ENCODE data around the gene HPCAL4. TPM values are rescaled to one million over a fixed set of nuclear protein-coding genes. Genes with fewer than 3 reads are reported as not detected.
A peak's percentile ranks its signal among the peaks of the same experiment; 100 is the strongest.

The HPCAL4 gene
- polyA plus RNA-seq, 1 donor from 2014 or later, result 0.29 TPM

DNA sequence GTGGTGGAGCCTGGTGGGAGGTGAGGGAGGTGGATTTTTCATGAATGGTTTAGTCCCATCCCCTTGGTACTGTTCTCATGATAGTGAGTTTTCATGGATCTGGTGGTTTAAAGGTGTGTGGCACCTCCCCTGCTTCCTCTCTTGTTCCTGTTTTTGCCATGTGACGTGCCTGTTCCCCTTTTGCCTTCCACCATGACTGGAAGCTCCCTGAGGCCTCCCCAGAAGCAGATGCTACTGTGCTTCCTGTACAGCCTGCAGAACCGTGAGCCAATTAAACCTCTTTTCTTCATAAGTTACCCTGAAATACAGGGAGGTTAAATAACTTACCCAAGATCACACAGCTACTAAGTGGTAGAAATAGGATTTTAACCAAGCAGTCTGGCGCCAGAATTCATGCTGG, 47.5 kb downstream of the HPCAL4 start:
- Mint-ChIP-seq H3K27ac (no peak overlapping the region), H3K27me3 (peaks cover 5% of the 10 kb centered on the region), H3K9me3 (peaks cover 0 to 4% (median 0%) of the 10 kb centered on the region in 3 donors), H3K4me3 (no peak overlapping the region), H3K4me1 (peaks cover 0 to 3% (median 2%) of the 10 kb centered on the region in 3 donors), H3K36me3 (peaks cover 1% of the 10 kb centered on the region)

DNA sequence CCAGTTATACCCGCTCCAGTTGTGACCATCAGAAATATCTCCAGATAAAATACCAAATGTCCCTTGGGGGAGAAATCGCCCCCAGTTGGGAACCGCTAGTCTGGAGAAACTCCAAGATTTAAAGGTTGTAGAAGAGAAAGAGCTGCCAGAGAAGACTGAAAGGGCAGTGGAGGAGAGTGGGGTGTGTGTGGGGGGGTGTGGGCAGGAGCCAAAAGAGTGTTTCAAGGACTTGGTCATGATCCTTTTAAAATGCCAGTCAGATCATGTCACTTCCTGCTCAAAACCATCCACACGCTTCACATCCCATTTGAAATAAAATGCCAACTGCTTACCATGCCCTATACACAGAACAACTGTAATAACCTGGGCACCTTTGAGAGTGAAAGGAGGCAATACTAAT, 48.4 kb downstream of the HPCAL4 start:
- Mint-ChIP-seq H3K4me1 (peaks cover 0 to 3% (median 3%) of the 10 kb centered on the region in 3 donors), H3K27me3 (peaks cover 14% of the 10 kb centered on the region), H3K27ac (no peak overlapping the region), H3K9me3 (peaks cover 0 to 4% (median 0%) of the 10 kb centered on the region in 3 donors), H3K36me3 (no peaks in the 10 kb centered on the region), H3K4me3 (no peak overlapping the region)

DNA sequence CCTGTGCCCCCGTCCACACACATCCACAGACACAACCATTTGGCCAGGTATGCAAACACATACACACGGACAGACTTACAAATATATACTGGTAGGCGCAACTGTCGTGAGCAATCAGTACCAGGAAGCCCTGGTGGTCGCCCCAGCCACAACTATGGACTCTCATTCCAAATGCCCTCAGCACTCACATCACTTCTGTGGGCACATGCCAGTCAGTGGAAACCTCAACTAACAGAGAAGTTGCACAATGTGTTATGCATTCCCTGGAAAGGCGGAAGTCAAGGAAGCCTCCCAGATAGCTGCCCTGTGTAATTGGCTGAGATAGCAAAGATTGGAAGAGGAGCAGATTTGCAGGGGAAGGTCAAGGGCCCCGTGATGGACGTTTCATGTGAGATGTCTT, 50.4 kb downstream of the HPCAL4 start:
- no peaks in the 10 kb centered on the region for H3K36me3 Mint-ChIP-seq
- peaks cover 28% of the 10 kb centered on the region for H3K27me3 Mint-ChIP-seq
- no peak overlapping the region for H3K27ac Mint-ChIP-seq
- H3K9me3 Mint-ChIP-seq, result peaks cover 0 to 4% (median 0%) of the 10 kb centered on the region in 3 donors
- peaks cover 0 to 3% (median 3%) of the 10 kb centered on the region in 3 donors for H3K4me1 Mint-ChIP-seq
- H3K4me3 Mint-ChIP-seq, result no peak overlapping the region

DNA sequence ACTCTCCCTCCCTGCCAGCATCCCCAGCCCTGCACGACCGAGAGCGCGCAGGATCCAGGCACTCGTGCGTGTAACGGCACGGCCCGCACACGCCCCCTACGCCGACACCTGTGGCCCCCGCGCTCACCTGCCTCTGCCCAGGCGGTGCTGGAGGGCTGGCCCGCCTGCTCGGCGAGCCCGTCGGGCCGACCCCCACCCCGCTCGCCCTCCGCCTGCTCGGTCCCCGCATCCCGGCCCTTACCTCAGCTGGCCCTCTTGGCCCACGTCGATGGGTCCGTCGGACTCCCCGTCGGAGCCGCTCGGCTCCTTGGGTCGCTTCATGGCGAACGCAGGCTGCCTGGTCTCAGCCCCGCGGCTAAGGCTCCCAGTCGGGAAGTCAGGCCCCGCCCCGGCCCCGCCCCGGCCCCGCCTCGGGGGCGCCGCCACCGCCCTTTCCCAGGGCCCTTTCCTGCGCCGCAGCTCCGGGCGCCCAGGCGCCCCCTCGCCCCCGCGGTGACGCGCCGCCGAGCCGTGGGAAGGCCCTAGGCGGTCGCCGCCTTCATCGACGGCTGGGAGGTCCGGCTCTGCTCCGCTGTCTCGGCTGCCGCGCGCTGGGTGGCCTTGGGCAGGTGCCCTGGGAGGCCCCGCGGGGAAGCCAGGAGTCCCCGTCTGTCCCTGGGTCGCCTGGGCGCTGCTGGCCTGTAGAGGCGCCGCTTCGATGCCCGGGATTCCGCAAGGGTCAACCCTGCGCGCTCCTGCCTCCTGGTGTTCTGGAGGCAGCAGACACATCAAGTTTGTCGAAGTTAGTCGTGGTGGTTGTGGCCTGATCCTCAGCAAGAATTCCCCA, 51.7 kb downstream of the HPCAL4 start, which contains the start of gene HEYL:
HEYL (minus strand) TSS at position 339 of the 826 bp plus-strand sequence; CDS start at position 321, 18 bp downstream.
- no peaks in the 10 kb centered on the region for H3K36me3 Mint-ChIP-seq
- H3K27me3 Mint-ChIP-seq, result peaks cover 30% of the 10 kb centered on the region
- peak within 1 kb of the TSS; percentile 20 to 87 (median 72) for H3K4me3 Mint-ChIP-seq
- H3K27ac Mint-ChIP-seq, result no peak within 1 kb of the TSS
- peaks cover 0 to 3% (median 3%) of the 10 kb centered on the region in 3 donors for H3K4me1 Mint-ChIP-seq
- peaks cover 0 to 4% (median 0%) of the 10 kb centered on the region in 3 donors for H3K9me3 Mint-ChIP-seq

DNA sequence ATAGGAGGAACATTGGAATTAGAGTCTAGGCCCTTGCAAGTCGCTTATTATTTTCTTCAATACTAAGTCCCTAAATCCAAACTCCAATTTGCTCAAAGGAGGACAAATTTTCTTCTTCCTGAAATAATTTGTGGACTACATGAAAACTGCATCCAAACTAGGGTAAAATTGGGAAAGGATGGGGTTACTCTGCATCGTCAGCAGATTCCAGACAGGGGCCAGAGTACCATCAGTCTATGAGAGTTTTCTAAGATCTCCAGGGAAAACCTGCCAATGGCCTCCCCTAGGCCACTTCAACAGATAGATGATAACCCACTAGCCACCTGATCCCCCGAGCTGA, 52.3 kb downstream of the HPCAL4 start:
- H3K27me3 Mint-ChIP-seq, result peaks cover 36% of the 10 kb centered on the region
- peak overlapping the region; percentile 20 to 87 (median 70) for H3K4me3 Mint-ChIP-seq
- peaks cover 0 to 4% (median 0%) of the 10 kb centered on the region in 3 donors for H3K9me3 Mint-ChIP-seq
- no peak overlapping the region for H3K27ac Mint-ChIP-seq
- H3K4me1 Mint-ChIP-seq, result peaks cover 0 to 3% (median 3%) of the 10 kb centered on the region in 3 donors
- H3K36me3 Mint-ChIP-seq, result no peaks in the 10 kb centered on the region

DNA sequence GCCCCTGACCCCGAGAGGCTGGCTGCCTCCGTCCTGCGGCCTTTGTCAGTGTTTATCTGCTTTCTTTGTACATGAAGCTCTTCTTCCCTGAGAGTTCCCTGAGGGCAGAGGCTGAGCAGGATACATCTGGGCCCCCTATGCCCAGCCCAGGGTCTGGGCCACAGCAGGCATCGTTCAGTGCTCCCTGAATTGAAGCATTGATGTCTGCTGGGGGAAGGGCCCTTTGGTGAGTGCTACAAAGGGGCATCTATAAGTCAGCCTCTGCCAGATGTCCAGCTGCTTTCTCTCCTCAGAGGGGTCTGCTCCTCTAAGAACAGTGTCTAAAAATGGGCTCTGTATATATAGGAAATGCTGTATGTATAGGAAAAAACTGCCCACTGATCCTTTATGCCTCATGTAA, 53.9 kb downstream of the HPCAL4 start:
- Mint-ChIP-seq H3K4me3 (no peak overlapping the region), H3K4me1 (peaks cover 0 to 3% (median 3%) of the 10 kb centered on the region in 3 donors), H3K9me3 (no peaks in the 10 kb centered on the region), H3K27ac (no peak overlapping the region), H3K27me3 (peaks cover 43% of the 10 kb centered on the region), H3K36me3 (no peaks in the 10 kb centered on the region)

DNA sequence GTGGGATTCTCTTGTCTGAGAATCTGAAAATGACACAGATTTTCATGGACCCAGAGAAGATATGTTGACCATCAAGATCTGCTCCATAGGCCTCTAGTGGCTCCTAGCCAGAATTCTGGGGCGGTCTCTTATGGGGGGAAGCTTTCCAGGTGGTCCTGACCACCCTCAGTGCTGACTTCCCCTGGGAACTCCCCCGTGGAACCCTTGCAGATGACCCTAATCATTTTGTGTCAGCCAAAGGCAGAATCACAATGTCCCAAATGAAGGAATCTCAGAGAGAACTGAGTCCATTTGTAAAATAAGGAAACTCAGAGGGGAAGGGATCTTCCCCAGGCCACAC, 55.4 kb downstream of the HPCAL4 start:
- Mint-ChIP-seq H3K9me3 (no peaks in the 10 kb centered on the region), H3K4me3 (no peak overlapping the region), H3K27me3 (peaks cover 43% of the 10 kb centered on the region), H3K36me3 (no peaks in the 10 kb centered on the region), H3K27ac (no peak overlapping the region), H3K4me1 (peaks cover 0 to 3% (median 3%) of the 10 kb centered on the region in 3 donors)

DNA sequence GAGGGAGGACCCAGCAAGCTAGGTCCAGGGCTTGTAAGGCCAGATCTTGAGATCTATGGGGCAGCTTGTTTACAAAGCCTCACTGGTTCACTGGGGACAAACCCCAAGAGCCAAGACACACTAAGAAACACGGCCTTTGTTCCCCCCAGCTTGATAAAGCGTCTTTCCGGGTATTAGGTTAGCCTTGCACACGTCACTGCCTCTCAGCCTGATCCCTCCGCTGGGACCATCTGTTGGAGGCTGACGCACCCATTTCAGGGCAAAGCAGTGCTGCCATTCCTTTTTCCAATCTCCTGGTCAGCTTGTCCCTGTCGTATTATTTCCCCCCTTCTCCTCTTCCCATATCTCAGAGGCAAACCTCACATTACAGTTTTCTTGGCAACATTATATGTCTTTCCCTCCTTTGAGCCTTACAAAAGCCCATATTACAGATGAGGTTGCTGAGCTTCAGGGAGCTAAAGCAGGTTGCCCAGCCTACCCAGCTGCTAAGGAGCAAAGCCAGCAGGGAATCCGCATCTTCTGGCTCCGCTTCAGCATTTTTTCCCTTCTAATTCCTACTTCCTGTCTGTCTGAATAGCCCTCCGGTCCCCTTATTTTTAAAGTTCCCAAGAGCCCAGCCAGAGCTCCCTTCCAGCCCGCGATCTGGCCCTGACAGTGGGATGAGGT, 55.9 kb downstream of the HPCAL4 start:
- Mint-ChIP-seq H3K36me3 (no peaks in the 10 kb centered on the region), H3K27ac (no peak overlapping the region), H3K4me3 (no peak overlapping the region), H3K9me3 (no peaks in the 10 kb centered on the region), H3K27me3 (peaks cover 43% of the 10 kb centered on the region), H3K4me1 (peaks cover 0 to 3% (median 3%) of the 10 kb centered on the region in 3 donors)

DNA sequence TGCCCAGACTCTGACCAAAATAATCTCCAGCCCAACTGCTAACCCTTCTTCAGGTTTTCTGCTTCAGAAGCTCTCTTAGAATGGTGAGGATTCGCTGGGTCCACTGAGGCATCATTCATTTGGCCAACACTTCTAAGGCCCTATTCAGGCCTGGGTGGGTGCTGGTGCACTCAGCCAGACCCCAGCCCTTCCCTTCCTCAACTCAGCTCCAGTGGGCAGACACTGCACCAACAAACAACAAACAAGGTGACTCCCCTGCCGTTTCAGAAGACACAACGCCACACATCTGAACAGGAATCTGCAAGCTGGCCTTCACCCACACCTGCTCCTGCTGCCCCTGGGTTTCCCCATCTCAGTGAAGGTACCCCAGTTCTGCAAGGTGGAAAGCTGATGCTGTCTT, 57.8 kb downstream of the HPCAL4 start:
- Mint-ChIP-seq H3K4me1 (no peaks in the 10 kb centered on the region), H3K4me3 (no peak overlapping the region), H3K27ac (no peak overlapping the region), H3K27me3 (peaks cover 35% of the 10 kb centered on the region), H3K36me3 (no peaks in the 10 kb centered on the region), H3K9me3 (no peaks in the 10 kb centered on the region)

DNA sequence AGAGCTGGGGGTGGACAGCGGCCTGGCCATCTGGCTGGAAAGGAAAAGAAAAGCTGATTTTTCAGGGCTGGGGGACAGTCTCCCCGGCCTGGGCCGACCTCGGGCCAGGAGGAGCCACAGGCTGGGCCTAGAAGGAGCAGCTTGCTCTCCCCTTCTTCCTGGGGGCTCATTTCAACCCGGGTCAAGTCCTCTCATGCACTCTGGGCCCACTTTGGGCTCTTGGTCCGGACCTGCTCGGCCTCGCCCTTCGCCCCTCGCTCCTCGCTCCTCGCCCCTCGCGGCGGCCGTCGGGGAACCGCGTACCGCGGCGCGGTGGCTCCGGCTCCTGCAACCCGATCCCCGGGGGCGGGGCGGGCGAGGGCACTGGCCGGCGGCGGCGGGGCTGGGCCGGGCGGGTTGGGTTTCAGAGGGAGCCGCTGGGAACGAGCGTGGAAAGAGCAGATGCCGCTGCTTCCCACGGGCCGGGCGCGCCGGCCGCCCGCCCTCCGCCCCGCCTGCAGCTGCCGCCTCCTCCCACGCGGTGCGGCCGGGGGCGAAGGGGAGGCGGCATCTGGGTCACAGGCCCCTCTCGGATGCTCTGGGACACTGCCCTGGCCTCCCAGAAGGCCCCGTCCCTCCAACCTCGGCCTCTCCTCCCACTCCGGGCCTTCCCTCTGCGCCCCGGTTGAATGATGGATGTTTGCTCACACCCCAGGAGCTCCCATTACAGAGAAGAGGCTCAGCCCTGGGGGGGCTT, 58.4 kb downstream of the HPCAL4 start:
- no peaks in the 10 kb centered on the region for H3K9me3 Mint-ChIP-seq
- no peaks in the 10 kb centered on the region for H3K4me1 Mint-ChIP-seq
- H3K27ac Mint-ChIP-seq, result no peak overlapping the region
- peaks cover 30% of the 10 kb centered on the region for H3K27me3 Mint-ChIP-seq
- H3K36me3 Mint-ChIP-seq, result no peaks in the 10 kb centered on the region
- H3K4me3 Mint-ChIP-seq, result no peak overlapping the region

DNA sequence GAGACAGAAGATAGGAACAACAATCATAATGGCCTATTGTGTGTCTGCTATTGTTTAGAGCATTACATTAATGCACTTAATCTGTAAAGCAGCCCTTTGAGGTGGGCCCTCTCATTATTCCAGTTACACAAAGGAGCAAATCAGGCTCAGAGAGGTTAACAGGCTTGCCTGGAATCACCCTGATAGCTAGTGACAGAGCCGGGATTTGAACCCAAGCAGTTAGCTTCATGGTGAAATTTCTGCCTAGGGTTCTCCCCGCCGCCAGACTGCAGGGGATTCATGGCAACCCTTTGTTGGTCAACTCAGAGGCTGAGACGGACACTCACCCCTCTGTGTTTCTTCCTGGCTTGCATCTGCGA, 58.9 kb downstream of the HPCAL4 start:
- H3K4me1 Mint-ChIP-seq, result no peaks in the 10 kb centered on the region
- no peak overlapping the region for H3K27ac Mint-ChIP-seq
- peaks cover 27% of the 10 kb centered on the region for H3K27me3 Mint-ChIP-seq
- H3K36me3 Mint-ChIP-seq, result no peaks in the 10 kb centered on the region
- no peak overlapping the region for H3K4me3 Mint-ChIP-seq
- no peaks in the 10 kb centered on the region for H3K9me3 Mint-ChIP-seq

DNA sequence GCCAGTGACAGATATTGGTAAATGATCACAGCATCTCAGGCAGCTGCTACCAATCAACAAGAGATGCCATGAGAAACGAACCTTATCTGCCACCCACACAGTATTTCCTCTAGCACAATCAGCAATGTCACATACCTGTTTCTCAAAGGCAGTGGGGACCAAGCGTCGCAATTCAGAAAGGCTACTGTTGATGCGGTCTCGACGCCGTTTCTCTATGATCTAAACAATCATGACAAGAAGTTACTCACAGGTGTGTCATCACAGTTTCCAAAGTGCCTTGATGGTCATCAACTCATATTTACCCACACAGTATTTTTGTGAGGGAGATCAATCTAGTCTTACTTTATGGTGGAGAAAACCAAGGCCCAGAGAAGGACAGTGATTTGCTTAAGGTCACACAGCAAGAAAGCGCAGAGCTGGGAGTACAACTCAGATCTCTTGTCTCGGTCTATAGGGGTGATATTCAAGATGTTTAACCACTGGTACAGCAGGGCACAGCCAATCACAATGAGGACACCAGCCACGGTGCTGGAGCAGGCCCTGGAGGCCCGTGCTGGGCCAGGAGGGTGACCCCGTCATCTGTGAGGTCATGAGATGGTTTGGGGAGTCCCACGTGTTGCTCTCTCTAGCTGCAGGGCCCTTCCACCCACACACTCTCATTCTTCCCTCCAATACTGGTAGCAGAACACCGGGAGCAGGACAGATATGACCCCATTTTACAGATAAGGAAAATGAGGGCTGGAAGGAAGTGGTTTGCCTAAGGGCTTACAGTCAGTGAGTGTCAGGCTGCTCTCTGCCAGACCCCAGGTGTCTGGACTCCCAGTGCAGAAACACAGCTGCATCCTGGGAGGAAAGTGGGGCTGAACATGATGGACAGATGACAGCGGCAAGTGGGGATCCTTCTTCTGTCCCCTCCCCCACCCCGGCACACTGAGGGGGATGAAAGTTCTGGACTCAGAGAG, 59.6 kb downstream of the HPCAL4 start:
- no peaks in the 10 kb centered on the region for H3K4me1 Mint-ChIP-seq
- peaks cover 22% of the 10 kb centered on the region for H3K27me3 Mint-ChIP-seq
- no peaks in the 10 kb centered on the region for H3K36me3 Mint-ChIP-seq
- no peaks in the 10 kb centered on the region for H3K9me3 Mint-ChIP-seq
- H3K4me3 Mint-ChIP-seq, result no peak overlapping the region
- no peak overlapping the region for H3K27ac Mint-ChIP-seq

DNA sequence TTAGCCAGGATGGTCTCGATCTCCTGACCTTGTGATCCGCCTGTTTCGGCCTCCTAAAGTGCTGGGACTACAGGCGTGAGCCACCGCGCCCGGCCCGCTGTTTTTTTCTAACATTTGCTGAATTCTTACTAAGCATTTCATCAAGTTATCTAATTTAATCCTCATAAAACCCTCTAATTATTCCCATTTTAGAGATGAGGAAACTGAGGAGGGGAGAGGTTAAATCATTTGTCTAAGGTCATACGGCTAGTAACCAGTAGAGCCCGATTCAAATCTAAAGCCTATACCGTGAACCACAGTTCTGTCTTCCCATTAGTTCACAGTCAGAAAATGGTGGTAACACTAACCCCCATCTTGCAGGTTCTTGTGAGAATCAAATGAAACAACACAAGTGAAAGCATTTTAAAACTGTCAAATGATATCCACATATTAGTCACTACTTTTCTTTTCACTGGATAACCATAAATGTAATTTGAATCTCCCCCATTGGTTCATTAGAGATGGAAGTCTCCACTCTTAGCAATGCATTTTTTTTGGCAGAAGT, 62.4 kb downstream of the HPCAL4 start:
- peaks cover 12% of the 10 kb centered on the region for H3K27me3 Mint-ChIP-seq
- H3K4me1 Mint-ChIP-seq, result no peaks in the 10 kb centered on the region
- no peaks in the 10 kb centered on the region for H3K9me3 Mint-ChIP-seq
- H3K36me3 Mint-ChIP-seq, result no peaks in the 10 kb centered on the region
- no peak overlapping the region for H3K4me3 Mint-ChIP-seq
- H3K27ac Mint-ChIP-seq, result no peak overlapping the region

All from IgD-negative memory B cell (primary cell).